ENCODE data around the gene TMEM179. TPM values are rescaled to one million over a fixed set of nuclear protein-coding genes. Genes with fewer than 3 reads are reported as not detected.

The TMEM179 gene
- total RNA-seq, 4 donors from 2014 or later = 0.46 to 1.9 (median 0.72) TPM

DNA sequence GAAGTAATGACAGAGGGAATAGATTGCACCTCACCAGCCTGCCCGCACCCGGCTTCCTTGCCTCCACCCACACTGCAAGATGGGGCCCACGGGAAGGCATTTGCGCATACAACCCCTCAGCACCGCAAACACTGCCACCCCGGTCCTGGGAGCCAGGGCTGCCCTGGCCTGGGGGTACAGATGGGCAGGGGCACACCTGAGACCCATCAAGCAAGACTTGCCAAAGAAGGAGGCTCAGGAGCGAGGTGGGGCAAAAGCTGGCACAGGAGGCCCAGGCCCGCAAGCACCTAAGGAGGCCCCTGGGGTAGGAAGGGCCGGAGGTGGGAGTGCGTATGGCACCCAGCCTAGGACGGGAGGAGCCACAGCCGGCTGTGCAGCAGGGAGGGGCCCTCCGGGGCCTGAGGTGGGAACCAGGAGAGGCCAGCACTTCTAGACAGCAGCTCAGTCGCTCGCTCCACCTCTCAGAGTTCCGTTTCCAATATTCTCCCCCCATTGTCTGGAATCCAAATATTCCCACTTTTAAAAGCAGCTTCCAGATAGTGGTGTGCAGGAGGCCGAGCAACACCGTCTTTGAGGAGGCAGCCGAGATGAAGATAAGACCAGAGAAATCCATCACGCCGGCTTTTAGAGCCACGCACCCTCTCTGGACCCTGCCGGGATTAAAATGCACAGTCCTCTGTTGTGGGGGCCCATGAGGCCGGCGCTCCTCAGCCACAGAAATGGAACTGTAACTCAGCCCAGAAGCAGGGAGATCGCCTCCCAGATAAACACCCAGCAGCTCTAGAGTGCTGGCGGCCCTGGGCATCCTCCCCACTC is 37.2 kb downstream of the TMEM179 start:
- TF ChIP-seq, protein P1, sequence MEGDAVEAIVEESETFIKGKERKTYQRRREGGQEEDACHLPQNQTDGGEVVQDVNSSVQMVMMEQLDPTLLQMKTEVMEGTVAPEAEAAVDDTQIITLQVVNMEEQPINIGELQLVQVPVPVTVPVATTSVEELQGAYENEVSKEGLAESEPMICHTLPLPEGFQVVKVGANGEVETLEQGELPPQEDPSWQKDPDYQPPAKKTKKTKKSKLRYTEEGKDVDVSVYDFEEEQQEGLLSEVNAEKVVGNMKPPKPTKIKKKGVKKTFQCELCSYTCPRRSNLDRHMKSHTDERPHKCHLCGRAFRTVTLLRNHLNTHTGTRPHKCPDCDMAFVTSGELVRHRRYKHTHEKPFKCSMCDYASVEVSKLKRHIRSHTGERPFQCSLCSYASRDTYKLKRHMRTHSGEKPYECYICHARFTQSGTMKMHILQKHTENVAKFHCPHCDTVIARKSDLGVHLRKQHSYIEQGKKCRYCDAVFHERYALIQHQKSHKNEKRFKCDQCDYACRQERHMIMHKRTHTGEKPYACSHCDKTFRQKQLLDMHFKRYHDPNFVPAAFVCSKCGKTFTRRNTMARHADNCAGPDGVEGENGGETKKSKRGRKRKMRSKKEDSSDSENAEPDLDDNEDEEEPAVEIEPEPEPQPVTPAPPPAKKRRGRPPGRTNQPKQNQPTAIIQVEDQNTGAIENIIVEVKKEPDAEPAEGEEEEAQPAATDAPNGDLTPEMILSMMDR (IDR thresholded peaks at IDR 0.05) = no peak
- TF ChIP-seq POLR2AphosphoS5 (IDR thresholded peaks at IDR 0.05) (no peak), POLR2A (IDR thresholded peaks at IDR 0.05) (no peak), EP300 (IDR thresholded peaks at IDR 0.05) (no peak)
- 40 to 44% methylated on average over 6 to 7 of the region's 27 CpGs for WGBS, 2 donors (ENCODE audit: low coverage in 1 of 2)
- Histone ChIP-seq H3K27me3 (peaks cover 86% of the 10 kb centered on the region), H3K4me3 (no peak overlapping the region), H3K36me3 (no peaks in the 10 kb centered on the region), H3K4me1 (peaks cover 0 to 12% (median 3%) of the 10 kb centered on the region in 3 donors), H3K9me3 (no peaks in the 10 kb centered on the region), H3K27ac (no peak overlapping the region)
- no peak for ATAC-seq

DNA sequence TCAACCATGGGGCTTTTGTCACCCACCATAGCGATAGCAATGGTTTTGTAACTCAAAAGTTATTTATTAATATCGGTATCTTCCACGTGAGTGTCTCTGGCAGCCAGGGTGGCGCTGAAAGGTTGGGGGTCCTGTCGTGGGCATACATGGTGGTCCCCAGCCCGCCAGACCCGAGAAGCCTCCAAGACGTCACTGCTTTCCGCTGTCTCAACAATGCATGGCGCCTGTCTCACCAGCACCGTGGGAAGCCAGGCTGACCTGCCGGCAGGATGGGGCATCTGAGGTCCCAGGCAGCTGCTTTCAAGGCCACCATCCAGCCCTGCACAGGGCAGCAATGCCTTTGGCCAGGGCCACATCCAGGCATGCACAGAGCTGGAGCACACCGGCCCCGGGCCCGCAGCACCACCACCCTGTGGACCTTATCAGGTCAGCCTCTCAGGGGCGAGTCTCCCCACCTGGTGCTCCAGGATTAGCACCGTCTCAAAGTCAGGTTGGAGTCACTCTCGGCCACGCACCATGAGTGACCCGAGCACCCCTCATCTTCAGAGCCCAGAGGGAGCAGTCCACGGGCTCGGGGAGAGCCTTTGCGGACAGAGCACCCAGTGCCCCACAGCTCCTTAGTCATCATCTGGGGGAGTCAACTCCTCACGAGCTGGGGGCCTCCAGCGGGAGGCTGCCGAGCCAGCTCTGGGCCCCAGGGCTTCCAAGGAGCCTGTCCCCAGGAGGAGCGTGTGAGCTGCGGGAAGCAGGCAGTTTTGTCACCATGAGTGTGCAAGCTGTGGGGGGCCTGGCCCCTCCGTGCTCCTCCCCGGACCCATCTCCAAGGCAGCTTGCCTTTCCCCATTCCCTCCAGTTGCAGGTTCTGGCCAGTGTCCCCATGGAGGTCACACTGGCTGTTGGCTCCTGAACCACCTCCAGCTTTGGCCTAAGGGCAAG is 39.6 kb downstream of the TMEM179 start:
- TF ChIP-seq POLR2AphosphoS5 (IDR thresholded peaks at IDR 0.05) = no peak
- TF ChIP-seq, protein P1 (IDR thresholded peaks at IDR 0.05) = no peak
- no peak for TF ChIP-seq EP300 (IDR thresholded peaks at IDR 0.05)
- no peak for TF ChIP-seq POLR2A (IDR thresholded peaks at IDR 0.05)
- H3K27ac ChIP-seq = no peak overlapping the region
- H3K9me3 ChIP-seq = no peaks in the 10 kb centered on the region
- peaks cover 89% of the 10 kb centered on the region for H3K27me3 ChIP-seq
- H3K4me1 ChIP-seq = peaks cover 0 to 12% (median 3%) of the 10 kb centered on the region in 3 donors
- H3K4me3 ChIP-seq = no peak overlapping the region
- no peaks in the 10 kb centered on the region for H3K36me3 ChIP-seq
- WGBS, 2 donors (ENCODE audit: low coverage in 1 of 2) = 73% methylated on average over 2 of the region's 30 CpGs
- no peak for ATAC-seq

DNA sequence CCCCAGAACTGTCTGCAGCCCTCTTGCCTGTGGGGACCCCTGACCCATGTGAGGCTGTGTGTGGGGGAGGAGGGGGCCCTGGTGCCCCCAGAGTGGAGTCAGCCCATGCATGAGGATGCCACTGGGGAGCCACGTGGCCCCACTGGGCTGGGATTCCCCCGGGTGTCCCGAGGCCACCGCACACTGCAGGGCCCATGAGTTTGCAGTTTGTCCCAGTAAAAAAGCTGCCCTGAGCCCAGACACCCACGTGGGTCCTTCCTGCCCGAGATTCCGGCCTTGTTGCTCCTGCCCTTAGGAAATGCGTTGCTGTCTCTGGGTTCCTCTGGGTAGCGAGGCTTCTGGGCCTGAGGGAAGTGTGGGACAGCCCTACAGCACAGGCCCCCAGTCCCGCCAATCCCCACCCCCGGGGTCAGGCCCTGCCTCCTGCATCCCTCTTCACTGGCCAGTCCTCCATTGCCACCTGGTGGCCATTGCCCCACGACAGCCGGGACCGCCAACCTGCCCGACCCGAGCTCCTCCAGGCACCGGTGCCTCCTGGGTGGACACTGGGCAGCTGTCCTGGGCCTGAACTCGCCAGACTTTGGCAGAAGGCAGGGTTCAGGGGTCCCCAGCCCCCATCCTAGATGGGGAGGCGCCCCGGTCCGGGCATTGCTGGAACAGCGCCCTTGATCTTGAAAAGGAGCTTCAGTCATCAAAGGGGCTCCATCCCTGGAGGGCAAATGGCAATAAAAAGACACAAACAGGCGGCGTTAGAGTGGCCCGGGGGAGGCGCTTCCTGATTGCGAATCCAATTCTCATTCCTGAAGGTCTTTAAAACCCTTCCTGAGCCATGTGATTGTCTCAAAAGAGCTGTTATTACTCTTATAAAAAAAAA is 40.6 kb downstream of the TMEM179 start:
- H3K9me3 ChIP-seq = no peaks in the 10 kb centered on the region
- H3K27me3 ChIP-seq = peaks cover 84% of the 10 kb centered on the region
- WGBS, 2 donors (ENCODE audit: low coverage in 1 of 2) = 0 to 15% methylated on average over 5 of the region's 27 CpGs
- H3K36me3 ChIP-seq = no peaks in the 10 kb centered on the region
- no peak overlapping the region for H3K4me3 ChIP-seq
- H3K27ac ChIP-seq = no peak overlapping the region
- H3K4me1 ChIP-seq = peaks cover 0 to 12% (median 3%) of the 10 kb centered on the region in 3 donors
- peak; percentile 59 for ATAC-seq
- TF ChIP-seq EP300 (IDR thresholded peaks at IDR 0.05) = no peak
- TF ChIP-seq, protein P1 (IDR thresholded peaks at IDR 0.05) = peak in 3 of 4 experiments; percentile 54 to 89 (median 84)

DNA sequence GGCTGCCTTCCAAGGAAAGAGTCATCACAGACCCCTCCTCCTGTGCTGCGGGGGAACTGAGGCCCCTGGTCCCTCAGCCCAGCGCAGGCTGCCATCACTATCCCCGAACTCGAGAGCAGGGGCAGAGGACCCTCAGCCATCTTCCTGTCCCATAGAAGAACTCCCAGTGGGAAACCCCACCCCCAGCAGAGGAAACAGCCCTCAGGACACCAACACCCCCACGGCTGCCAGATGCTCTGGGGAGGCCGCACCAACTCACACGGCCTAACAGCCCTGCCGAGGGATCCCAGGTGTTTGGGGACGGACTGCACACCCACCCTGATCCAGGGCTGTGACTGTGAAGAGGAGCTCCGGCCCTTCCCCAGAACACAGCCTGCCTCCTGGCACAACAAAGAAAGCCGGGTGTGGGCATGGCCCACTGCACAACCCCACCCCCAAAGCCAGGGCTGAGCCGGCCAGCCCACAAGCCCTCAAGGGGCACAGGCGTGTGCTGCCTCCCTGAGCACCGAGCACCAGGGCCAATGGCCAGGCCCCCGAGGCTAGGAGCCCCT is 41.3 kb downstream of the TMEM179 start:
- TF ChIP-seq, protein P1 (IDR thresholded peaks at IDR 0.05) = no peak
- TF ChIP-seq EP300 (IDR thresholded peaks at IDR 0.05) (no peak), POLR2AphosphoS5 (IDR thresholded peaks at IDR 0.05) (no peak), POLR2A (IDR thresholded peaks at IDR 0.05) (no peak)
- ATAC-seq = no peak
- no CpG with 5 or more reads among the region's 15 CpGs for WGBS, 2 donors (ENCODE audit: low coverage in 1 of 2)
- Histone ChIP-seq H3K4me3 (no peak overlapping the region), H3K9me3 (no peaks in the 10 kb centered on the region), H3K27me3 (peaks cover 76% of the 10 kb centered on the region), H3K36me3 (no peaks in the 10 kb centered on the region), H3K27ac (no peak overlapping the region), H3K4me1 (peaks cover 0 to 12% (median 3%) of the 10 kb centered on the region in 3 donors)
